ENCODE measurements around the gene CLCN7.

- TF ChIP-seq, protein P1, sequence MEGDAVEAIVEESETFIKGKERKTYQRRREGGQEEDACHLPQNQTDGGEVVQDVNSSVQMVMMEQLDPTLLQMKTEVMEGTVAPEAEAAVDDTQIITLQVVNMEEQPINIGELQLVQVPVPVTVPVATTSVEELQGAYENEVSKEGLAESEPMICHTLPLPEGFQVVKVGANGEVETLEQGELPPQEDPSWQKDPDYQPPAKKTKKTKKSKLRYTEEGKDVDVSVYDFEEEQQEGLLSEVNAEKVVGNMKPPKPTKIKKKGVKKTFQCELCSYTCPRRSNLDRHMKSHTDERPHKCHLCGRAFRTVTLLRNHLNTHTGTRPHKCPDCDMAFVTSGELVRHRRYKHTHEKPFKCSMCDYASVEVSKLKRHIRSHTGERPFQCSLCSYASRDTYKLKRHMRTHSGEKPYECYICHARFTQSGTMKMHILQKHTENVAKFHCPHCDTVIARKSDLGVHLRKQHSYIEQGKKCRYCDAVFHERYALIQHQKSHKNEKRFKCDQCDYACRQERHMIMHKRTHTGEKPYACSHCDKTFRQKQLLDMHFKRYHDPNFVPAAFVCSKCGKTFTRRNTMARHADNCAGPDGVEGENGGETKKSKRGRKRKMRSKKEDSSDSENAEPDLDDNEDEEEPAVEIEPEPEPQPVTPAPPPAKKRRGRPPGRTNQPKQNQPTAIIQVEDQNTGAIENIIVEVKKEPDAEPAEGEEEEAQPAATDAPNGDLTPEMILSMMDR (conservative IDR thresholded peaks at IDR 0.05; ENCODE audit: low read depth in 2 of 2) = no peak
- TF ChIP-seq EZH2 (IDR thresholded peaks at IDR 0.05; ENCODE audit: low read depth, unreplicated experiment) (no peak), POLR2AphosphoS5 (IDR thresholded peaks at IDR 0.05; ENCODE audit: low read depth) (no peak), JUNB (IDR thresholded peaks at IDR 0.05; ENCODE audit: unreplicated experiment) (no peak), REST (IDR thresholded peaks at IDR 0.05; ENCODE audit: unreplicated experiment) (no peak), CREB1 (CRISPR knock-in tag; IDR thresholded peaks at IDR 0.05; ENCODE audit: low read depth) (no peak), EZH2phosphoT487 (IDR thresholded peaks at IDR 0.05; ENCODE audit: unreplicated experiment) (no peak)
Measured at GRCh38 chr16:1416521-1416941, 58.3 kb downstream of the CLCN7 start.

Measured in GM23338 (cell line).